ENCODE data around the gene IMP4. TPM values are rescaled to one million over a fixed set of nuclear protein-coding genes. Genes with fewer than 3 reads are reported as not detected.

The IMP4 gene
- polyA plus RNA-seq, 6 donors from 2014 or later: 62.0 to 112 (median 85.3) TPM

DNA sequence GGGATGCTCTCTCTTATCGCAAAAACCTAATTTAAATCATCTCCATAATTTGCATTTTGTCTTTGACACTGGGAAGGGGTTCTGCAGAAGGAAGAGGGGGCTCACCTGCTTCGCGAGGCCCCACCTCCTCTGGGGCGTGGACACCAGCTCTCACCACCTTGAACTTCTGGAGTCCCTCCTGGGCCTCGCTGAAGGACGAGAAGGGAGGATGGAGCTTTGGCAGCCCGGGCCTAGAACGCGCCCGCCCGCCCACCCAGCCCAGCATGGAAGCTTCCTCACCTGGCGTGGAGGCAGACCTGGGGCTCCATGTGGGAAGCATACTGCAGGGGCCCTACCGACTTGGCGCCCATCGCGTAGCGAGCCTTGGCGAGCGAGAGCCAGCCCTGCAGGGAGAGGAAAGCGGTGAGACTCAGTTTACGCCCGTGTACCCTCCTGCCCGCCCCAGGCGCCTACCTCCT, 1.1 kb upstream of the IMP4 start:
- H3K4me1 Mint-ChIP-seq: peaks cover 29 to 60% (median 42%) of the 10 kb centered on the region in 3 donors
- peak overlapping the region; percentile 98 to 100 (median 99) for H3K27ac Mint-ChIP-seq
- ATAC-seq (ENCODE audit: low read depth in 2 of 2) (no peak), DNase-seq (no peak)
- H3K36me3 Mint-ChIP-seq: peaks cover 12 to 25% of the 10 kb centered on the region in 2 donors
- peaks cover 0 to 1% (median 0%) of the 10 kb centered on the region in 7 donors for H3K9me3 Mint-ChIP-seq
- peak overlapping the region; percentile 98 to 100 (median 100) for H3K4me3 Mint-ChIP-seq
- H3K27me3 Mint-ChIP-seq: no peaks in the 10 kb centered on the region

DNA sequence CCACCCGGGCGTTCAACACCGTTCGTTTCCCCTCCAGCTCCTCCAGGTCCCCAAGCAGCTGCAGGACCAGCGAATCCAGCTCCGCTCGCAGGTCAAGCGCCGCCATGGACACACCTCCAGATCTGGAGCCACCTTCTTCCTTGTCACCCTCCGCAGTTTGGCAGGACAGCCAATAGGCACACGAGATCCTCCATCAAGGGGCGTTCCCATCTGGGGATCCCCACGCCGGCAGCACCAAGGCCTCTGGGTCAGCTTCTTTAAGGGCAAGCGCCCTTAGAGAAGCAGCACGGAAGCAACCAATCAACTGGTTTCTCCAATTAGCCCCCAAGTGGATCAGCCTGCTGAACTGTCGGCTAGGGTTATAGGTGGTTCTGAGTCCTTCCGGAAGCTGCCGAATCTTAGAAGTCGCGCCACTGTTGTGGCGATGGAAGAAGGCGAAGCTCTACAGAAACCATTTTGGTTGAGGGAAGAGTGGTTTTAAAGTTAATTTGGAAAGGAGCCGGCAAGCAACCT, 621 bp upstream of the IMP4 start:
- Mint-ChIP-seq H3K27me3 (no peaks in the 10 kb centered on the region), H3K4me1 (peaks cover 29 to 57% (median 42%) of the 10 kb centered on the region in 3 donors), H3K4me3 (peak overlapping the region; percentile 98 to 100 (median 100)), H3K36me3 (peaks cover 15 to 28% of the 10 kb centered on the region in 2 donors), H3K9me3 (peaks cover 0 to 1% (median 0%) of the 10 kb centered on the region in 7 donors), H3K27ac (peak overlapping the region; percentile 98 to 100 (median 99))
- DNase-seq (peak; percentile 86), ATAC-seq (ENCODE audit: low read depth in 2 of 2) (peak; percentile 69 to 70)

DNA sequence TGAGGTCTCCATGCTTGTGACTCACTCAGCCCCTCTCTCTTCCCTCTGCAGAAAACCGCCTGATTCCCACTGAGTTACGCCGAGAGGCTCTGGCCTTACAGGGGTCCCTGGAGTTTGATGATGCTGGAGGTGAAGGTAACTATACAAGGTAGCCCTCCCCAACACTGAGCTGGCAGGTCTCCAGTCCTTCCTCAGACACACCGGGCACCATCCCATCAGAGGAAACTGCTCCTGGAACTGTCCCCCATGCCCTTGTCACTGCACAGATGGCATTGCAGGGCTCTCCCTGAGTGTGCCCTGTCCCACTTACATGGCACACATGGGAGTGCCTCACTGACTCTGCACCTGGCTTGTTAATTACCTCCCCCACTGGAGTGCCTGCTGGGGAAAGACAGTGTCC, 1.9 kb downstream of the IMP4 start:
- Mint-ChIP-seq H3K27me3 (no peaks in the 10 kb centered on the region), H3K36me3 (peaks cover 14 to 33% of the 10 kb centered on the region in 2 donors), H3K27ac (no peak overlapping the region), H3K4me1 (peaks cover 29 to 60% (median 47%) of the 10 kb centered on the region in 3 donors), H3K9me3 (peaks cover 0 to 1% (median 0%) of the 10 kb centered on the region in 7 donors), H3K4me3 (peak overlapping the region in 7 of 8 donors; percentile 60 to 100 (median 99))
- ATAC-seq (ENCODE audit: low read depth in 2 of 2): no peak
- DNase-seq: no peak

DNA sequence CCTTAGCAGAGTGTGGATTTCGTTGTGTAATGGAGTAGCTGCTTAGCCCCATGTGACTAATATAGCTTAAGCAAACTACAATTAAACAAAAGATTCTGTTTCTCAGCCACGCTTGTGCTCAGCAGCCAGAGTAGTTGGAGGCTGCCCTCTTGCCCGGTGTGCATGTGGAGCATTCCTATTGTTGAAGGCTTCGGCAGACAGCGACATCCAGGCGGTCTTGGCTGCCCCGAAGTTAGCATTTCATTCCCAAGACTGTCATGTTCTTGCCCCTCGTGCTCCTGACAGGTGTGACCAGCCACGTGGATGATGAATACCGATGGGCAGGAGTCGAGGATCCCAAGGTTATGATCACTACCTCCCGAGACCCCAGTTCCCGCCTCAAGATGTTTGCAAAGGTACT, 2.4 kb downstream of the IMP4 start:
- Mint-ChIP-seq H3K27ac (no peak overlapping the region), H3K9me3 (peaks cover 0 to 1% (median 0%) of the 10 kb centered on the region in 7 donors), H3K36me3 (peaks cover 14 to 28% of the 10 kb centered on the region in 2 donors), H3K4me3 (peak overlapping the region in 3 of 8 donors; percentile 98 to 99 (median 99)), H3K4me1 (peaks cover 28 to 55% (median 42%) of the 10 kb centered on the region in 3 donors), H3K27me3 (no peaks in the 10 kb centered on the region)
- DNase-seq: no peak
- ATAC-seq (ENCODE audit: low read depth in 2 of 2): no peak

DNA sequence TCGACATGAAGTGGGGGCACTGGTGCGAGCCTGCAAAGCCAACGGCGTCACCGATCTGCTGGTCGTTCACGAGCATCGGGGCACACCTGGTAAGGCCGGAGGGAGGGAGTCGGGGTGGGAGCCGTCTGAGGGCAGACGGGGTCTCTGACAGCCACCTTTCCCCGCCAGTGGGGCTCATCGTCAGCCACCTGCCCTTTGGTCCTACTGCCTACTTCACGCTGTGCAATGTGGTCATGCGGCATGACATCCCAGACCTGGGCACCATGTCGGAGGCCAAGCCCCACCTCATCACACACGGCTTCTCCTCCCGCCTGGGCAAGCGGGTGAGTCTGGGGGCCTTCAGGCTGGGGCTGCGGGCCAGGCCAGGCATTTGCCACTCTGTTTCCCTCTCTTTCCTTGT, 2.9 kb downstream of the IMP4 start:
- Mint-ChIP-seq H3K4me3 (peak overlapping the region in 2 of 8 donors; percentile 58 to 77), H3K9me3 (peaks cover 0 to 1% (median 0%) of the 10 kb centered on the region in 7 donors), H3K27ac (peak overlapping the region in 1 of 6 donors; percentile 21), H3K4me1 (peaks cover 23 to 50% (median 37%) of the 10 kb centered on the region in 3 donors), H3K27me3 (no peaks in the 10 kb centered on the region), H3K36me3 (peaks cover 14 to 24% of the 10 kb centered on the region in 2 donors)
- no peak for ATAC-seq (ENCODE audit: low read depth in 2 of 2)
- no peak for DNase-seq

DNA sequence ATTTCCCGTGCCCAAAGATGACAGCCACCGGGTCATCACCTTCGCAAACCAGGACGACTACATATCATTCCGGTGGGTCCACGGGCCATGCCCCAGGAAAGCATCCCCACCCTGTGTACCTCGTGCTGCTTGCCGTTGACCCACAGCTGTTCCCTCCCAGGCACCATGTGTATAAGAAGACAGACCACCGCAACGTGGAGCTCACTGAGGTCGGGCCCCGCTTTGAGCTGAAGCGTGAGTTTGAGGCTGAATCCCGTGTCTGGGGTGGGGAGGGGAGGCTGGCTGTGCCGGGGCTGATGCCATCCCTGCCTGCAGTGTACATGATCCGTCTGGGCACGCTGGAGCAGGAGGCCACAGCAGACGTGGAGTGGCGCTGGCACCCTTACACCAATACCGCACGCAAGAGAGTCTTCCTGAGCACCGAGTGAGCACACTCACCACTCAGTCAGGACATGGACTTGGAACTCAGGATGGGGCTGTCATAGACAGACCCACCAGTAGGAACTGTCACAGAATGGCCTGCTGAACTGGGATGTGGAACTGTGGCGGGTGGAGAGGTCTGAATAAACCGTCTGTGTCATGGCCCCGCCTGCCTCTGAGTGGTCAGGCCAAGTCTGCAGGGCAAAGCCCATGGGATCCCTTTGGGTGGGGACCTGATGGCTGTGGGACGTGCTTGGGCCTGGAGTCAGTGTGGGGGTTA, 3.5 kb downstream of the IMP4 start:
- Mint-ChIP-seq H3K4me1 (peaks cover 20 to 47% (median 33%) of the 10 kb centered on the region in 3 donors), H3K4me3 (peak overlapping the region in 5 of 8 donors; percentile 30 to 77 (median 58)), H3K9me3 (peaks cover 0 to 1% (median 0%) of the 10 kb centered on the region in 7 donors), H3K36me3 (peaks cover 14 to 24% of the 10 kb centered on the region in 2 donors), H3K27me3 (no peaks in the 10 kb centered on the region), H3K27ac (peak overlapping the region in 1 of 6 donors; percentile 55)
- no peak for ATAC-seq (ENCODE audit: low read depth in 2 of 2)
- no peak for DNase-seq

DNA sequence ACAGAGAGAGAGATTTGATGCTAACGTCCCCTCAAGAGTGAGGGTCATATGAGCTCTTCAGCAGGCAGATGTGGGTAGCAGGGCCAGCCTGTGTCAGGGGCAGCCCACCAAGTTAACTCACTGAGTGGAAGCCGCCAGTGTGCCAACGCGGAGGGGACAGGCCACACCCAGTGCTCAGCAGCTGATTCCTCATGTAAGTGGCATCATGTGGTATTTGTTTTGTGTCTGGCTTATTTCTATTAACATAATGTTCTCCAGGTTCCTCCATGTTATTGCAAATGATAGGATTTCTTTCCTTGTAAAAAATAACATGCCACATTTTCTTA, 4.0 kb downstream of the IMP4 start:
- Mint-ChIP-seq H3K4me1 (peaks cover 21 to 46% (median 31%) of the 10 kb centered on the region in 3 donors), H3K4me3 (peak overlapping the region in 3 of 8 donors; percentile 30 to 77 (median 63)), H3K27me3 (no peaks in the 10 kb centered on the region), H3K27ac (no peak overlapping the region), H3K9me3 (peaks cover 0 to 1% (median 0%) of the 10 kb centered on the region in 7 donors), H3K36me3 (peaks cover 14 to 24% of the 10 kb centered on the region in 2 donors)
- no peak for DNase-seq
- ATAC-seq (ENCODE audit: low read depth in 2 of 2): no peak

DNA sequence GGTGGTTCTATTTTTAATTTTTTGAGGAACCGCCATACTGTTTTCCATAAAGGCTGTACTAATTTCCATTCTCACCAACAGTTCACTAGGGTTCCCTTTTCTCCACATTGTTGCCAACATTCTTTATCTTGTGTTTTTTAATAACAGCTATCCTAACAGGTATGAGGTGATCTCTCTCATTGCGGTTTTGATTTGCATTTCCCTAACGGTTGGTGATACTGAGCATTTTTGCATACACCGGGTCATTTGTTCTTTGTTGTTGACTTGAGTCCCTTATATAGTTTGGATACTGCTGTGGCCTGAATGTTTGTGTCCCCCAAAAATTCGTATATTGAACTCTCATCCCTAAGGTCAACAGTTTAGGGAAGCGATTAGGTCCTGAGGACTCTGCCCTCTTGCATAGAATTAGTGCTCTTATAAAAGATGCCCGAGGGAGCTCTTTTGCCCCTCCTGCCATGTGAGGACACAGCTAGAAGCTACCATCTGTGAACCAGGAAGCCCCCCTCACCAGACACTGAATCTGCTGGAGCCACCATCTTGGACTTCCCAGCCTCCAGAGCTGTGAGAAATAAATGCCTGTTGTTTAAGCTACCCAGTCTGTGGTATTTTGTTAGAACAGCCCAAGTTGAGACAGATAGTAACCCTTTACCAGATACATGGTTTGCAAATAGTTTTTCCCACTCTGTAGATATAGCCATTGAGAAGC, 4.7 kb downstream of the IMP4 start:
- peaks cover 0 to 1% (median 0%) of the 10 kb centered on the region in 7 donors for H3K9me3 Mint-ChIP-seq
- H3K27me3 Mint-ChIP-seq: no peaks in the 10 kb centered on the region
- peak overlapping the region in 1 of 6 donors; percentile 51 for H3K27ac Mint-ChIP-seq
- ATAC-seq (ENCODE audit: low read depth in 2 of 2) (no peak), DNase-seq (no peak)
- peak overlapping the region in 1 of 8 donors; percentile 77 for H3K4me3 Mint-ChIP-seq
- H3K4me1 Mint-ChIP-seq: peaks cover 23 to 50% (median 32%) of the 10 kb centered on the region in 3 donors
- H3K36me3 Mint-ChIP-seq: peaks cover 14 to 24% of the 10 kb centered on the region in 2 donors

DNA sequence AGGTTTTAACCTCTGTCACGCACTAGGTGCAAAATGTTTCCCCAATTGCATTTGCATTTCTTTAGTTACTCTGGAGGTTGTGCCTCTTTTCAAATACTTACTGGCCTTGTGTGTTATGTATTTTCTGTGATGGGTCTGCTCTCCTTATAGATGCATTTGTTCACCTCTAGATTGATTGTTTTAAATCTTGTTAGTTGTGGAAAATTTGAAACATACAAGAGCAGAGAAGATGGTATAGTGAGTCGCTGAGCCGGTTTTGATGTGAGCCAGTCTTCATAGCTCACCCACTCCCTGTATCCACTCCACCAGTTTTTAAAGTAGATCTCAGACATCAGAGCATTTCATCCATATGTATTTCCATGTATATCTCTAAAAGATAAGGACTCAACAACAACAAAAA, 6.5 kb downstream of the IMP4 start:
- ATAC-seq (ENCODE audit: low read depth in 2 of 2) (no peak), DNase-seq (no peak)
- Mint-ChIP-seq H3K4me1 (peaks cover 21 to 37% (median 30%) of the 10 kb centered on the region in 3 donors), H3K4me3 (peak overlapping the region in 1 of 8 donors; percentile 69), H3K36me3 (peaks cover 14 to 24% of the 10 kb centered on the region in 2 donors), H3K27ac (no peak overlapping the region), H3K9me3 (no peaks in the 10 kb centered on the region), H3K27me3 (no peaks in the 10 kb centered on the region)

DNA sequence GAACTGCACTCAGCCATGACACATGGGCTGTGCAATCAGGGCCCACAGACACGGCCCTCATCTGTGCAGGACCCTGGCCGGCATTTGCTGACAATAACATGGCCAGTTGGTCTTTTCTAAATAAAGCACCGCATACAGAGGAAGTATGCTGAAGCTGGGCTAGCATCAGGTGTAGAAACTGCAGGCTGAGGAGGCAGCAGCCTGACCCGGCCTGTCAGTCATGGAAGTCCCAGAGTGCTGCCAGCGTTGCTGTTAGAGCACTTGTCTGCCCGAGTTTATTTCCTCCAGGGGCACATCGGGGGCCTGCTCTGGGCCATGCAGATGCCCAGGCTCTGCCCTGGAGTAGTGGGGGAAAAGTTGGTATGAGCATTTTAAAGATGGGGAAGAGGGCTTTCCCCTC, 9.0 kb downstream of the IMP4 start:
- ATAC-seq (ENCODE audit: low read depth in 2 of 2): no peak
- Mint-ChIP-seq H3K27ac (peak overlapping the region in 4 of 6 donors; percentile 26 to 72 (median 46)), H3K27me3 (peaks cover 0 to 2% (median 0%) of the 10 kb centered on the region in 3 donors), H3K36me3 (peaks cover 8 to 9% of the 10 kb centered on the region in 2 donors), H3K9me3 (no peaks in the 10 kb centered on the region), H3K4me3 (peak overlapping the region in 3 of 8 donors; percentile 52 to 54 (median 54)), H3K4me1 (peaks cover 22 to 34% (median 33%) of the 10 kb centered on the region in 3 donors)
- no peak for DNase-seq

DNA sequence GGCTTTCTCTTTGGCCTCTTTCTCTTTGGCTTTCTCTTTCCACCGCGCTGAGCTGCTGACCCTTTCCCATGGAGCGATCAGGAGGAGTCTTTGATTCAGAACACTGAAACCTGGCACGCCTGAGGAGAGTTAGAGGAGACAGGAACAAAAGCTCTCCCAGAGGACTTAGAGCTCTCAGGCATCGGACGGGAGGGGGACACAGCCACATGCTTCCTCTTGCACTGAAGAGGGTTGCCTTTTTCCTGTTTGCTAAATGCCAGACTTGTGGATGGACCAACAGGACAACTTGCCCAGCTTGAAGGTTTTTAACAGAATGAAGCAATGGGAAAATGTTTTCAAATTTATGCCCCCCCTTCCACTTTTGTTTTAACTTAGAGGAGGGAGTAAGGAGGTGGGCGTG, 9.5 kb downstream of the IMP4 start:
- Mint-ChIP-seq H3K27me3 (peaks cover 0 to 5% (median 0%) of the 10 kb centered on the region in 3 donors), H3K9me3 (no peaks in the 10 kb centered on the region), H3K4me1 (peaks cover 22 to 34% (median 34%) of the 10 kb centered on the region in 3 donors), H3K27ac (peak overlapping the region in 1 of 6 donors; percentile 53), H3K4me3 (peak overlapping the region in 2 of 8 donors; percentile 54 to 68), H3K36me3 (peaks cover 5% of the 10 kb centered on the region in 2 donors)
- no peak for ATAC-seq (ENCODE audit: low read depth in 2 of 2)
- DNase-seq: no peak

DNA sequence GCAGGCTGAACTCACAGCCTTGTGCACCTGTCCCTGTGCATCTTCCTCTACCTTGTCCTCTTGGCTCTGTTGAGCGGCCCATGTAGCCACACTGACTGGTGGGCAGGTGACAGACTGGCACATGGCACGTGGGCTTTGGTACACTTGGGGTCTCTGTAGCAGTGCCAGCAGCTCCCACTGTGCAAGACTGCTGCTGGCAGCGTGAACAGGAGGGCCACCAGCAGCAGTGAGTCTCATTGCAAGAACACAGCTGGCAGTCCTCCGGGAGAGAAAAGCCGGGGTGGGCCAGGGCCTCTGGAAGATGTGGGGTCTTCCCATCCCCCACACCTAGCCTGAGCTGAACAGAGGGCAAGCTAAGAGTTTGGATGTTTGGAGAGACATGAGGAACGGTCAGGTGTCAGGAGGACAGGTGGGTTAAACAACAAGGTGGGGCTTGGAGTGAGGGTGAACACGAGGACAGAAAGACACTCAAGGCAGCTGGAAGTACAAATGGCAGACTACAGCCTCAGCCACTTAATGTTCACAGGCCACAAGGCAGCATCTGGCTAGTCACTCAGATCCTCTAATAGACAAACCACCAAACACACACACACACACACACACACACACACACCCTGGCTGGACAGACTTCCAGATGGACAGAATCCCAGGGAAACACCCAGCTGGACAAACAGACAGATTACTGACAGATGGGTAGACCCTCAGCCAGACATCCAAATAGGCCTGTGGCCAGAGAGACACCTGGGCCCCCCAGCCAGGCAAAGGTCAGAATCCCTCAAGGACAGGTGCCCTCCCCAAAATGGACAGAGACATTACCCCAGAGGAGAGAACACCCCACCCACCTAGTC, 10.8 kb downstream of the IMP4 start:
- Mint-ChIP-seq H3K27me3 (peaks cover 0 to 6% (median 0%) of the 10 kb centered on the region in 3 donors), H3K4me3 (peak overlapping the region in 3 of 8 donors; percentile 37 to 91 (median 87)), H3K27ac (peak overlapping the region in 1 of 6 donors; percentile 39), H3K36me3 (no peaks in the 10 kb centered on the region), H3K4me1 (peaks cover 22 to 34% (median 29%) of the 10 kb centered on the region in 3 donors), H3K9me3 (no peaks in the 10 kb centered on the region)
- no peak for ATAC-seq (ENCODE audit: low read depth in 2 of 2)
- no peak for DNase-seq

Data from naive B cell (primary cell).